ENCODE results near the gene ADSS2.
"Not testable (repeated sequence)": the region's sequence is repeated elsewhere in the genome, so short reads cannot be mapped to it uniquely, and the experiment has no call there.

ADSS2 gene

DNA sequence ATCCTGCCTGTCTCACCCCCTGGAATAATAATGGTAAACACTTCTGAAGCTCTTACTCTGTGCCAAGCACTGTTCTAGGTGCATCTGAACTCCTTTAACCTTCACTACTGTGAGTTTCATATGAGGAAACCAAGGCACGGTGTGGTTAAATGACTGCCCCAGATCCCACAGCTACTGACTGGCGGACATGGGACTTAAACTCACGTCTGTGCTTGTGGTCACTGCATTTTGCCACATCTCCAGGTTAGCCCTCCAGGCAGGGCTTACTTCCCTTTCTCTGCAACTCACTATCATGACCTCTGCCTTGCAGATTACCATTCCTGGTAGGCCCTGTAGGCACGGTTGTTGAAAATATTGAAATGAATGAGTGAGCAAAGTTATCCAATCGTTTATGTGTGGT is 83.4 kb downstream of the ADSS2 start:
- DNase-seq (ENCODE audit: low read depth in 4 of 4, low spot score in 1 of 4) = no peak

DNA sequence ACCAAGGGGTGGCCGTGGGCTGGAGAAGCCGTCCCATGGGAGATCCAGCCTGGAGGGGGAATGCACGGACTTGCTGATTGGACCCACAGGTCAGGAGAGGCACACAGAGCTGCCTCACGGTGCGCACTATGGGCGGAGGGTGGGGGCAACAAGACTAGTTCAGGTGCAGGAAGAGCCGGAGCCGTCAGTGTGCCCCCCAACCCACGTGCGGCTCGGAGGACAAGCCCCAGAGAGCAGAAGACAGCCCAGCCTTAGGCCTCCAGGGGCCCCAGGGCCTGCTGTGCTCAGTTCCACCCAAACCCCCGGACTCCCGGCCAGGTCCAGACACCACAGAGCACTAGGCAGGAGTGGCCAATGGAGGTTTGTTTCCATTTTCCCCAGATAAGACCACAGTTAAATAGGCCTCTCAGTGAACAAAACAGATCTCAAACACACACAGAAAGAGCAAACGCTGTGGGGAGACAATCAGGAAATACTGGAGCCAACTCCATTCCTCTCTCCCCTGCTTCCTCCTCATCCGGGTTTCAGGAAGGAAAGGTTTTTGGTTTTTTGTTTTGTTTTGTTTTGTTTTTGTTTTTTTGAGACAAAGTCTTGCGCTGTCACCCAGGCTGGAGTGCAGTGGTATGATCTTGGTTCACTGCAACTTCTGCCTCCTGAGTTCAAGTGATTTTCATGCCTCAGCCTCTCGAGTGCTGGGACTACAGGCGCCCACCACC is 84.2 kb downstream of the ADSS2 start:
- DNase-seq (ENCODE audit: low read depth in 4 of 4, low spot score in 1 of 4) = no peak

DNA sequence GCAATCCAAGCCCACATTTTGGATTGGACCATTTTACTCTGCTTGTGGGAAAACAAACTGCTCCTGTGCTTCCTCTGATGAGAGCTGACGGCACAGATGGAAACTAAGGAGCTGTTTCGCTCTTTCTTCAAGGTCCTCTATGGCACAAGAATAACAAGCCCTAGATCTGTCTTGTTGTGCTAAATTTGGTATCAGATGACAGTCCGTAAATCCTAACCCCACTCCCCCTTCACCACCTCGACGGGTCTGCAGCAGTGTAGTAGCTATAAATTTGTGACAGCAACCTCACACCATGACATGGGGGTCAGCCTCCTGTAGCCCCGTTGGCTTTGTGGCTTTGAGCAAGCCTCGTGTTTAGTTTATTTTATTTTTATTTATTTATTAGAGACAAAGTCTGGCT is 85.9 kb downstream of the ADSS2 start:
- no peak for DNase-seq (ENCODE audit: low read depth in 4 of 4, low spot score in 1 of 4)

DNA sequence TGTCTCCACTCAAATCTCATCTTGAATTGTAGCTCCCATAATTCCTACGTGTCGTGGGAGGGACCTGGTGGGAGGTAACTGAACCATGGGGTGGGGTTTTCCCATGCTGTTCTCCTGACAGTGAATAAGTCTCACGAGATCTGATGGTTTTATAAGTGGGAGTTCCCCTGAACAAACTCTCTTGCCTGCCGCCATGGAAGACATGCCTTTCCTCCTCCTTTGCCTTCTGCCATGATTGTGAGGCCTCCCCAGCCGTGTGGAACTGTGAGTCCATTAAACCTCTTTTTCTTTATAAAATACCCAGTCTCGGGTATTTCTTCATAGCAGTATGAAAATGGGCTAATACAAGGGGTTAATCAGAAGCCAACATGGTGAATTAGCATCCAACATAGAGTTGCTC is 86.4 kb downstream of the ADSS2 start:
- not testable (repeated sequence) for DNase-seq (ENCODE audit: low read depth in 4 of 4, low spot score in 1 of 4)

DNA sequence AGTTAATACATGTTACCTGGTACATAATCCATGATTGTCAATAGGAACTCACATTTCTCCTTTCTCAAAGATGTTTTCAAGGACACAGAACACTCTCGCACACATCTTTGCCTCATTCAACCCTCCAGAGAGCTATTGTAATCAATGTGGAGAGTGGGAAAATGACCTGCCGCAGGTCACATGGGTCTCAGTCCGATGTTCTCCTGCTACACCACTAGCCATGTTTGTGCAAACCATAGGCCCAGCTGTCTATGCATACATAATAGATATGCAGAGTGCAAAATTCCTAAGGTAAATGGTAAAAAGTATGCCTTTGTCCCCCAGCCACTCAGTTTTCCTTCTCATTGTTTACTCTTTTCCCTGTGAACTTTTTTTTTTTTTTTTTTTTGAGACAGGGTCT is 89.2 kb downstream of the ADSS2 start:
- no peak for DNase-seq (ENCODE audit: low read depth in 4 of 4, low spot score in 1 of 4)

DNA sequence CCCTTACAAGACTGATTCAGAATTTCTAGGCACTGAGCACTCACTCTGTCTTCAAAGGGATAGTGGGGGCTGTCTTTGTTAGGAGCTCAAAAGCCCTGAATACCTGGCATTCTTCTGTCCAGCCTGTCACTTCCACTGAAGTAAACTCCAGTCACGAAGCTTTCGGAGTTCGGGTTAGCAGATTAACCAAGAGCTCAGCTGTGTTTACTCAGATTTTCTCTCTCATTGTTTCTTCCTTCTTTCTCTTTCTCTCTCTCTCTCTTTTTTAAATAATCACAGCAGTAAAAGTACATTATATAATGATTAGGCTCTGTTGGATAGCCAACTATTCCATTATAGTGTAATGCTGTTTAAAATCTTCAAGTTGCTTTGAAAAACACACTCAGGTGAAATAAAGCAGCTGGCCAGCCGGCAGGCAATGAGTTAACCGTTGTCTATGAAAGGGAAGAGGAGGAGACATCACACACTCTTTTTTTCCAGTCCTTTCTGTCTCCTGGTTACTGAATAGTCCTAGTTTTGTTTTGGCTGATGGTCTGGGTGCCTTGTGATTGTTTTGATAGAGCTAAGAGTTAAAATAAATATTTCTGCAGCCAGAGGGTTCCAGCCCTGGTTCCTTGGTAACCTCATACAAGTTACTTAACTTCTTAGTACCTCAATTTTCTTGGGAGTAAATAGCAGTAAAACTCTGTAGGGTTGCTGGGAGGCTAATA is 89.8 kb downstream of the ADSS2 start:
- no peak for DNase-seq (ENCODE audit: low read depth in 4 of 4, low spot score in 1 of 4)

Measured in stimulated activated CD4-positive, alpha-beta T cell treated with anti-CD3 and anti-CD28 coated beads, Interleukin-1b, Interleukin-23, amount 100 ng/mL, for 24 hours (primary cell).